HepG2 (cell line): ENCODE measurements around the gene INPP4B. TPM values are rescaled to one million over a fixed set of nuclear protein-coding genes. Genes with fewer than 3 reads are reported as not detected.

Experiments used
- ATAC-seq: fragments of 200-7000 bp; cut with Tn5 transposase; 3 replicates; pipeline ENCODE4 v1.9.1; 2020; ENCODE audit warnings: mild to moderate bottlenecking, moderate library complexity
- BruUV-seq: library from RNA; stranded (reverse); fragments of 400-500 nt; replicated peaks from 2 replicates; lab custom pipeline; 2021; lab: Mats Ljungman, UMichigan
- CTCF ChIA-PET: fragments of 300-600 bp; formaldehyde crosslinking; extraction: SDS; loops from one replicate; lab custom pipeline; 2021; ENCODE audit warnings: low total read pairs, inconsistent platforms, low intra/inter-chr PET ratio; lab: Yijun Ruan, JAX
- POLR2A ChIA-PET: fragments of 350-600 bp; sonication (Branson Sonifier 250); formaldehyde crosslinking; loops from one replicate; lab custom pipeline; 2020; ENCODE audit warnings: antibody characterized with exemption, inconsistent platforms; lab: Yijun Ruan, JAX
- DNase-seq: peaks from one replicate; pipeline ENCODE4 v3.0.0-alpha.2; 2015; ENCODE audit warnings: low spot score
- FAIRE-seq: peaks from 3 replicates; lab custom pipeline; 2011; peaks lifted over from hg19 to GRCh38; lab: Jason Lieb, UNC
- H2AFZ ChIP-seq: one replicate; pipeline ENCODE4 v1.6.1; 2011; ENCODE audit warnings: low read length, inconsistent platforms
- H3K27ac ChIP-seq: fragments of 300-600 bp; 3 replicates; pipeline ENCODE4 v1.8.0; 2011; ENCODE audit warnings: mixed run types, mild to moderate bottlenecking, mixed read lengths, low read length, inconsistent platforms; ENCODE audit not compliant: insufficient read depth; ENCODE audit errors: extremely low read length
- H3K27me3 ChIP-seq, 2 experiments: fragments of 200-600 bp in 1 of 2; 2 replicates in 1 of 2; 3 replicates in 1 of 2; pipeline versions ENCODE4 v1.6.0 to v1.8.0; 2011; ENCODE audit warnings: low read length in 2 of 2, mild to moderate bottlenecking in 2 of 2, moderate library complexity in 2 of 2, inconsistent platforms in 1 of 2; ENCODE audit not compliant: insufficient read depth in 2 of 2, control insufficient read depth in 1 of 2
- H3K36me3 ChIP-seq, 2 experiments: fragments of 200-600 bp in 1 of 2; replicated peaks in 1 of 2; 2 replicates in 1 of 2; 3 replicates in 1 of 2; pipeline versions ENCODE4 v1.5.1 to v1.8.0; 2011; ENCODE audit warnings: low read length in 2 of 2, inconsistent platforms in 1 of 2; ENCODE audit not compliant: insufficient read depth in 2 of 2, control insufficient read depth in 1 of 2
- H3K4me1 ChIP-seq: 2 replicates; pipeline ENCODE4 v1.5.1; 2012; ENCODE audit warnings: low read length, inconsistent platforms; ENCODE audit not compliant: insufficient read depth
- H3K4me2 ChIP-seq: 2 replicates; pipeline ENCODE4 v1.6.0; 2011; ENCODE audit warnings: low read depth, low read length, inconsistent platforms
- H3K4me3 ChIP-seq, 3 experiments: fragments of 200-600 bp in 1 of 3; sonication (generic), shearing (Covaris generic) in 1 of 3; replicated peaks in 1 of 3; 2 replicates each; pipeline ENCODE4 v1.5.1; 2011 to 2016; ENCODE audit warnings: low read length in 3 of 3, inconsistent platforms in 2 of 3, low read depth in 2 of 3, mild to moderate bottlenecking in 2 of 3, control low read depth in 1 of 3, mixed read lengths in 1 of 3; ENCODE audit not compliant: insufficient read depth in 1 of 3
- H3K79me2 ChIP-seq: one replicate; pipeline ENCODE4 v1.6.1; 2011; ENCODE audit warnings: low read length, inconsistent platforms; ENCODE audit not compliant: insufficient read depth
- H3K9ac ChIP-seq: 2 replicates; pipeline ENCODE4 v1.6.0; 2011; ENCODE audit warnings: mild to moderate bottlenecking, low read depth, low read length, inconsistent platforms; ENCODE audit not compliant: insufficient read depth
- H3K9me3 ChIP-seq: 2 replicates; pipeline ENCODE4 v1.5.1; 2012; ENCODE audit warnings: mild to moderate bottlenecking, low read length
- H4K20me1 ChIP-seq: 2 replicates; pipeline ENCODE4 v1.6.0; 2011; ENCODE audit warnings: inconsistent platforms, mild to moderate bottlenecking, low read length, moderate library complexity; ENCODE audit not compliant: insufficient read depth
- ATF7-NPFF ChIP-seq: sonication (generic); formaldehyde crosslinking; IDR thresholded peaks from 2 replicates; pipeline ENCODE4 v1.8.1; 2023; ENCODE audit warnings: mild to moderate bottlenecking, low read depth, missing genetic modification reagents, moderate library complexity
- FOXO1 ChIP-seq: sonication (generic); formaldehyde crosslinking; IDR thresholded peaks from 2 replicates; pipeline ENCODE4 v1.4.0; 2020; ENCODE audit warnings: missing genetic modification reagents
- KAT2B ChIP-seq: fragments of 150-350 bp; IDR thresholded peaks from 2 replicates; pipeline ENCODE4 v1.6.1; 2014; ENCODE audit warnings: low read depth, low read length, borderline replicate concordance
- KDM4B ChIP-seq: sonication (generic); formaldehyde crosslinking; IDR thresholded peaks from 2 replicates; pipeline ENCODE4 v1.4.0; 2020; ENCODE audit warnings: missing genetic modification reagents
- KLF16 ChIP-seq, 2 experiments: sonication (generic) in 1 of 2; formaldehyde crosslinking in 1 of 2; IDR thresholded peaks; 2 replicates each; pipeline versions ENCODE4 v1.6.1 to v1.8.0; 2016 to 2023; ENCODE audit warnings: missing genetic modification reagents in 2 of 2, missing compliant biosample characterization in 1 of 2
- MAF1 ChIP-seq: sonication (generic); formaldehyde crosslinking; IDR thresholded peaks from 2 replicates; pipeline ENCODE4 v1.5.0; 2020; ENCODE audit warnings: missing genetic modification reagents, borderline replicate concordance
- SAFB2 ChIP-seq: sonication (generic); formaldehyde crosslinking; IDR thresholded peaks from 2 replicates; pipeline ENCODE4 v1.5.1; 2020; ENCODE audit warnings: missing genetic modification reagents, low read depth, mild to moderate bottlenecking, borderline replicate concordance
- SCMH1 ChIP-seq: sonication (generic); formaldehyde crosslinking; IDR thresholded peaks from 2 replicates; pipeline ENCODE4 v1.9.0; 2021; ENCODE audit warnings: missing genetic modification reagents, mild to moderate bottlenecking, borderline replicate concordance
- WIZ ChIP-seq: sonication (generic); formaldehyde crosslinking; IDR thresholded peaks from 2 replicates; pipeline ENCODE4 v1.5.1; 2020; ENCODE audit warnings: mild to moderate bottlenecking, missing genetic modification reagents
- ZNF326 ChIP-seq: sonication (generic); formaldehyde crosslinking; IDR thresholded peaks from 2 replicates; pipeline ENCODE4 v1.4.0; 2020; ENCODE audit warnings: missing genetic modification reagents, borderline replicate concordance
- ZNF468 ChIP-seq: sonication (generic); formaldehyde crosslinking; IDR thresholded peaks from 2 replicates; pipeline ENCODE4 v1.8.0; 2022; ENCODE audit warnings: mild to moderate bottlenecking, moderate library complexity, missing genetic modification reagents
- ZNF484 ChIP-seq: sonication (generic); formaldehyde crosslinking; IDR thresholded peaks from 2 replicates; pipeline ENCODE4 v1.5.1; 2020; ENCODE audit warnings: mild to moderate bottlenecking, low read depth, missing genetic modification reagents, borderline replicate concordance
- ZNF496 ChIP-seq: sonication (generic); formaldehyde crosslinking; IDR thresholded peaks from 2 replicates; pipeline ENCODE4 v1.8.1; 2023; ENCODE audit warnings: mild to moderate bottlenecking, moderate library complexity, missing genetic modification reagents; ENCODE audit not compliant: insufficient replicate concordance
- ZNF570 ChIP-seq: sonication (generic); formaldehyde crosslinking; IDR thresholded peaks from 2 replicates; pipeline ENCODE4 v1.4.0; 2020; ENCODE audit warnings: mild to moderate bottlenecking, missing genetic modification reagents, borderline replicate concordance
- ZNF589 ChIP-seq: sonication (generic); formaldehyde crosslinking; conservative IDR thresholded peaks from 2 replicates; pipeline ENCODE4 v1.8.0; 2022; ENCODE audit warnings: mild to moderate bottlenecking, moderate library complexity, missing genetic modification reagents
- ZNF777 ChIP-seq: sonication (generic); formaldehyde crosslinking; IDR thresholded peaks from 2 replicates; pipeline ENCODE4 v1.4.0; 2020; ENCODE audit warnings: missing genetic modification reagents
- WGBS: methylation state at CpG from one replicate; pipeline ENCODE4 v1.1.6; 2017; ENCODE audit warnings: low lambda C conversion rate; 5-methylcytosine and 5-hydroxymethylcytosine counted together
- in situ Hi-C: cut with HindIII; loops from 2 replicates; pipeline ENCODE4 v1.10.0; 2017; ENCODE audit warnings: low pct_unique_long_range_greater_than_20kb; ENCODE audit not compliant: extremely low pct_ligation_motif_present
- intact Hi-C: fragments of 100-400 bp; cut with micrococcal nuclease; formaldehyde crosslinking; loops from one replicate; pipeline ENCODE4 v1.10.0; 2022; ENCODE audit not compliant: unreplicated experiment
- polyA plus RNA-seq, 8 experiments: library from polyadenylated mRNA; depleted of rRNA in 3 of 8; stranded (reverse) in 7 of 8; unstranded in 1 of 8; fragments of >200 nt; fragmentation: Illumina TruSeq in 4 of 8; extraction: Trizol in 4 of 8; gene quantifications; 2 replicates each; pipeline versions ENCODE4 v1.2.1 to v1.2.3, GENCODE V29; 2011 to 2016; ENCODE audit warnings: low read depth in 4 of 8, missing spikeins in 1 of 8, mixed read lengths in 1 of 8; ENCODE audit not compliant: insufficient read depth in 1 of 8
- total RNA-seq, 5 experiments: library from RNA; depleted of rRNA; stranded (reverse); fragments of >200 nt; fragmentation: Illumina TruSeq; extraction: Trizol; gene quantifications; 2 replicates each; pipeline ENCODE4 v1.2.3, GENCODE V29; 2016; ENCODE audit warnings: low read depth in 1 of 5
- TF ChIP-seq, protein P1 (sequence below): sonication (generic); formaldehyde crosslinking; conservative IDR thresholded peaks from 2 replicates; pipeline ENCODE4 v1.8.0; 2022; ENCODE audit warnings: missing genetic modification reagents
- TF ChIP-seq, protein P2 (sequence below): sonication (generic); formaldehyde crosslinking; conservative IDR thresholded peaks from 2 replicates; pipeline ENCODE4 v1.8.0; 2022; ENCODE audit warnings: low read depth, missing genetic modification reagents
- TF ChIP-seq, protein P3 (sequence below): sonication (generic); formaldehyde crosslinking; IDR thresholded peaks from 2 replicates; pipeline ENCODE4 v1.5.0; 2020; ENCODE audit warnings: missing genetic modification reagents, mild to moderate bottlenecking, borderline replicate concordance

INPP4B gene
- total and polyA plus RNA-seq, 2 of the 13 experiments (the other 11 are each of a cell fraction or from before 2014, with no cell fraction given) = not detected

DNA sequence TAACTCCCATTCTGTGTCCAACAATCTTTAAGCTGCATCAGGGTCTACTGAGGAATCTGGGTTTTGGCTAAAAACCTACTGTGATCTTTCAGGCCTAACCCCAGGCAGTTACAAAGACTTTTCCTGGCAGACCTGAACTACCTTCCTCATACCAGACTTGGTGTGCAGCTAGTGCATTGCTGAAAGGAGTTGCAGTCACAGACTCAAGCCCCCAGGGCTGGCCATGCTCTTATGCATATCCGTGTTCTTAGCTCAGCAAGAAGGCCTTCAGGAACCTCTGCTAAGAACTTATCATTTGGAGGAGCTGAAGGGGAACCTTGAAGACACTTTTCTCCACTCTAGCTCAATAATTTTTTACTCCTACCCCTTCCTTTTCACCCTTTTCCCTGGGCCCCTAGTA lies 147.5 kb downstream of the INPP4B start:
- CTCF ChIA-PET = no interaction called here

GRCh38 chr4:142697928-142698327 lies 148.2 kb downstream of the INPP4B start:
- ChIA-PET POLR2A (no interaction called here), CTCF (no interaction called here)
- Histone ChIP-seq H3K27me3 (no peaks in the 10 kb centered on the region), H2AFZ (no peak overlapping the region), H4K20me1 (no peaks in the 10 kb centered on the region), H3K79me2 (no peaks in the 10 kb centered on the region), H3K4me3 (no peak overlapping the region), H3K9me3 (peaks cover 13% of the 10 kb centered on the region), H3K4me2 (no peak overlapping the region), H3K36me3 (no peaks in the 10 kb centered on the region), H3K9ac (no peak overlapping the region), H3K4me1 (no peaks in the 10 kb centered on the region), H3K27ac (no peak overlapping the region)
- WGBS = 0% methylated on average over 1 of the region's 1 CpG
- DNase-seq (no peak), FAIRE-seq (no peak), ATAC-seq (no peak)
- intact Hi-C loops = no loop called here
- BruUV-seq = no TSS peak
- in situ Hi-C loops = no loop called here
- TF ChIP-seq SCMH1 = no peak
- TF ChIP-seq KDM4B (CRISPR knock-in tag) = no peak
- no peak for TF ChIP-seq ZNF484
- TF ChIP-seq, protein P1, sequence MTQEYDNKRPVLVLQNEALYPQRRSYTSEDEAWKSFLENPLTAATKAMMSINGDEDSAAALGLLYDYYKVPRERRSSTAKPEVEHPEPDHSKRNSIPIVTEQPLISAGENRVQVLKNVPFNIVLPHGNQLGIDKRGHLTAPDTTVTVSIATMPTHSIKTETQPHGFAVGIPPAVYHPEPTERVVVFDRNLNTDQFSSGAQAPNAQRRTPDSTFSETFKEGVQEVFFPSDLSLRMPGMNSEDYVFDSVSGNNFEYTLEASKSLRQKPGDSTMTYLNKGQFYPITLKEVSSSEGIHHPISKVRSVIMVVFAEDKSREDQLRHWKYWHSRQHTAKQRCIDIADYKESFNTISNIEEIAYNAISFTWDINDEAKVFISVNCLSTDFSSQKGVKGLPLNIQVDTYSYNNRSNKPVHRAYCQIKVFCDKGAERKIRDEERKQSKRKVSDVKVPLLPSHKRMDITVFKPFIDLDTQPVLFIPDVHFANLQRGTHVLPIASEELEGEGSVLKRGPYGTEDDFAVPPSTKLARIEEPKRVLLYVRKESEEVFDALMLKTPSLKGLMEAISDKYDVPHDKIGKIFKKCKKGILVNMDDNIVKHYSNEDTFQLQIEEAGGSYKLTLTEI = no peak
- TF ChIP-seq, protein P2, sequence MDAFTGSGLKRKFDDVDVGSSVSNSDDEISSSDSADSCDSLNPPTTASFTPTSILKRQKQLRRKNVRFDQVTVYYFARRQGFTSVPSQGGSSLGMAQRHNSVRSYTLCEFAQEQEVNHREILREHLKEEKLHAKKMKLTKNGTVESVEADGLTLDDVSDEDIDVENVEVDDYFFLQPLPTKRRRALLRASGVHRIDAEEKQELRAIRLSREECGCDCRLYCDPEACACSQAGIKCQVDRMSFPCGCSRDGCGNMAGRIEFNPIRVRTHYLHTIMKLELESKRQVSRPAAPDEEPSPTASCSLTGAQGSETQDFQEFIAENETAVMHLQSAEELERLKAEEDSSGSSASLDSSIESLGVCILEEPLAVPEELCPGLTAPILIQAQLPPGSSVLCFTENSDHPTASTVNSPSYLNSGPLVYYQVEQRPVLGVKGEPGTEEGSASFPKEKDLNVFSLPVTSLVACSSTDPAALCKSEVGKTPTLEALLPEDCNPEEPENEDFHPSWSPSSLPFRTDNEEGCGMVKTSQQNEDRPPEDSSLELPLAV (CRISPR knock-in tag) = no peak
- TF ChIP-seq ZNF468 (CRISPR knock-in tag) = no peak
- TF ChIP-seq MAF1 (CRISPR knock-in tag) = no peak
- TF ChIP-seq KLF16 (CRISPR knock-in tag; IDR thresholded peaks at IDR 0.05) = no peak
- no peak for TF ChIP-seq KAT2B

More for the DNA sequence above, 147.5 kb downstream of the INPP4B start:
- no peak overlapping the region for H3K9ac ChIP-seq
- TF ChIP-seq SAFB2 (CRISPR knock-in tag) (no peak), WIZ (CRISPR knock-in tag) (no peak), FOXO1 (CRISPR knock-in tag) (no peak), ZNF570 (CRISPR knock-in tag) (no peak), ATF7-NPFF (no peak), ZNF496 (CRISPR knock-in tag) (no peak), ZNF777 (no peak), ZNF326 (CRISPR knock-in tag) (no peak), ZNF589 (CRISPR knock-in tag) (no peak)
- TF ChIP-seq, protein P3, sequence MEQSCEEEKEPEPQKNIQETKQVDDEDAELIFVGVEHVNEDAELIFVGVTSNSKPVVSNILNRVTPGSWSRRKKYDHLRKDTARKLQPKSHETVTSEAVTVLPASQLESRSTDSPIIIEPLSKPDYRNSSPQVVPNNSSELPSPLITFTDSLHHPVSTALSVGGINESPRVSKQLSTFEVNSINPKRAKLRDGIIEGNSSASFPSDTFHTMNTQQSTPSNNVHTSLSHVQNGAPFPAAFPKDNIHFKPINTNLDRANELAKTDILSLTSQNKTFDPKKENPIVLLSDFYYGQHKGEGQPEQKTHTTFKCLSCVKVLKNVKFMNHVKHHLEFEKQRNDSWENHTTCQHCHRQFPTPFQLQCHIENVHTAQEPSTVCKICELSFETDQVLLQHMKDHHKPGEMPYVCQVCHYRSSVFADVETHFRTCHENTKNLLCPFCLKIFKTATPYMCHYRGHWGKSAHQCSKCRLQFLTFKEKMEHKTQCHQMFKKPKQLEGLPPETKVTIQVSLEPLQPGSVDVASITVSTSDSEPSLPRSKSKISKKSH (CRISPR knock-in tag) = no peak
- H3K27me3 ChIP-seq = no peaks in the 10 kb centered on the region
- H4K20me1 ChIP-seq = no peaks in the 10 kb centered on the region
- DNase-seq (no peak), ATAC-seq (no peak), FAIRE-seq (no peak)
- H3K79me2 ChIP-seq = no peaks in the 10 kb centered on the region
- H3K9me3 ChIP-seq = peaks cover 13% of the 10 kb centered on the region
- H3K4me1 ChIP-seq = no peaks in the 10 kb centered on the region
- no peak overlapping the region for H3K27ac ChIP-seq
- POLR2A ChIA-PET = no interaction called here
- in situ Hi-C loops = no loop called here
- H3K4me3 ChIP-seq = no peak overlapping the region
- intact Hi-C loops = no loop called here
- no peak overlapping the region for H2AFZ ChIP-seq
- WGBS = 0% methylated on average over 1 of the region's 1 CpG
- H3K36me3 ChIP-seq = no peaks in the 10 kb centered on the region
- no TSS peak for BruUV-seq
- H3K4me2 ChIP-seq = no peak overlapping the region
